ENCODE results near the gene GRB10. TPM values are rescaled to one million over a fixed set of nuclear protein-coding genes. Genes with fewer than 3 reads are reported as not detected.

Gene GRB10
- polyA plus RNA-seq, 2 of the 4 experiments (the other 2 are of a cell fraction): 23.2 to 37.0 TPM

DNA sequence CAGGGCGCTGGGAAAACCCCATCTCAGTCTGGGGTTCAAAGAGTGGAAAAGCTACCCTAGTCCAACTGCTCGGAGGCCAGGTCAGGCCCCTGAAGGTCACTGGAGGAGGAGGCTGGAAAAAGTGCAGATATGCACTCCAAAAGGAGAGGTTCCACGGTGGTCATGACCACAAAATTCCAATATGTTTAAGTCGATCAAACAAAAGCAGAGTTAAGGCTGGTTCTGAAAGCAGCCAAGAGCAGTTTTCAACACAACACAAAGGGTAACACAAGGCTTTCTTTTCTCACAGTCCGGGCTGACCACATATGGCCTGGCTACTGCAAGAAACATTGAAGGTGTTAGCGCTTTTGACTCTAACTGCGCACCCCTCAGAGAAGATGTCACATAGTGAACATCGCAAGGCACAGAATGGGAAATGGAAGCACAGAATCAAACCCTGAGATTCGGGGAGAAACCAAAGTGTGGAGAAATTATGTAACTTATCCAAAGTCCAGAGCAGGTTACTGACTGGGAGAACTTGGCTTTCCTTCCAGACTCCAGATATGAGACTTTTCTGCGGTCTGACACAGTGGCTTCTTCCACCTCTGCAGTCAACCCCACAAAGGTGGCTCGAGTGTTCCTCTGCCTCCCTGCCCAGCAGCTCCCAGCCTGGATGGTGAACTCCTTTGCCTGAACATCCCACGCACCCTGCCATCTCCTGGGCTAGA is 1.3 kb upstream of the GRB10 start (continued):
- TF ChIP-seq, protein P1, sequence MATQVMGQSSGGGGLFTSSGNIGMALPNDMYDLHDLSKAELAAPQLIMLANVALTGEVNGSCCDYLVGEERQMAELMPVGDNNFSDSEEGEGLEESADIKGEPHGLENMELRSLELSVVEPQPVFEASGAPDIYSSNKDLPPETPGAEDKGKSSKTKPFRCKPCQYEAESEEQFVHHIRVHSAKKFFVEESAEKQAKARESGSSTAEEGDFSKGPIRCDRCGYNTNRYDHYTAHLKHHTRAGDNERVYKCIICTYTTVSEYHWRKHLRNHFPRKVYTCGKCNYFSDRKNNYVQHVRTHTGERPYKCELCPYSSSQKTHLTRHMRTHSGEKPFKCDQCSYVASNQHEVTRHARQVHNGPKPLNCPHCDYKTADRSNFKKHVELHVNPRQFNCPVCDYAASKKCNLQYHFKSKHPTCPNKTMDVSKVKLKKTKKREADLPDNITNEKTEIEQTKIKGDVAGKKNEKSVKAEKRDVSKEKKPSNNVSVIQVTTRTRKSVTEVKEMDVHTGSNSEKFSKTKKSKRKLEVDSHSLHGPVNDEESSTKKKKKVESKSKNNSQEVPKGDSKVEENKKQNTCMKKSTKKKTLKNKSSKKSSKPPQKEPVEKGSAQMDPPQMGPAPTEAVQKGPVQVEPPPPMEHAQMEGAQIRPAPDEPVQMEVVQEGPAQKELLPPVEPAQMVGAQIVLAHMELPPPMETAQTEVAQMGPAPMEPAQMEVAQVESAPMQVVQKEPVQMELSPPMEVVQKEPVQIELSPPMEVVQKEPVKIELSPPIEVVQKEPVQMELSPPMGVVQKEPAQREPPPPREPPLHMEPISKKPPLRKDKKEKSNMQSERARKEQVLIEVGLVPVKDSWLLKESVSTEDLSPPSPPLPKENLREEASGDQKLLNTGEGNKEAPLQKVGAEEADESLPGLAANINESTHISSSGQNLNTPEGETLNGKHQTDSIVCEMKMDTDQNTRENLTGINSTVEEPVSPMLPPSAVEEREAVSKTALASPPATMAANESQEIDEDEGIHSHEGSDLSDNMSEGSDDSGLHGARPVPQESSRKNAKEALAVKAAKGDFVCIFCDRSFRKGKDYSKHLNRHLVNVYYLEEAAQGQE (IDR thresholded peaks at IDR 0.05): no peak
- no peak for TF ChIP-seq EHF (CRISPR knock-in tag; IDR thresholded peaks at IDR 0.05)
- TF ChIP-seq, protein P2, sequence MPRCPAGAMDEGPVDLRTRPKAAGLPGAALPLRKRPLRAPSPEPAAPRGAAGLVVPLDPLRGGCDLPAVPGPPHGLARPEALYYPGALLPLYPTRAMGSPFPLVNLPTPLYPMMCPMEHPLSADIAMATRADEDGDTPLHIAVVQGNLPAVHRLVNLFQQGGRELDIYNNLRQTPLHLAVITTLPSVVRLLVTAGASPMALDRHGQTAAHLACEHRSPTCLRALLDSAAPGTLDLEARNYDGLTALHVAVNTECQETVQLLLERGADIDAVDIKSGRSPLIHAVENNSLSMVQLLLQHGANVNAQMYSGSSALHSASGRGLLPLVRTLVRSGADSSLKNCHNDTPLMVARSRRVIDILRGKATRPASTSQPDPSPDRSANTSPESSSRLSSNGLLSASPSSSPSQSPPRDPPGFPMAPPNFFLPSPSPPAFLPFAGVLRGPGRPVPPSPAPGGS (IDR thresholded peaks at IDR 0.05): no peak

DNA sequence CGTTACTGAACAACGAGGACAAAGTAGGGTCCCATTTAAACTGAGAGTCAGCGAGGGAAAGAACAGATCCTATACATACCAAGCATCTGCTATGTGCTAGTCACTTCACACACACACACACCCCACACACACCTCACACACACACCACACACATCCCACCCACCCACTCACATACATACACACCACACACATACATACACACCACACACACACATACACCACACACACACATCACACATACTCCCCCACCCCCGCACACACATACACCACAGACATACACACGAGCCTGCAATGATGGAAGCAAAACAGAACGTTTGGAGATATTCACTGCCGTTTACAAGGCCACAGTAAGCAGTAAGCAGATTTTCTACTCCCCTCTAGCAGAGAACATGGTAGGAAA is 607 bp upstream of the GRB10 start:
- ChIA-PET POLR2A (no interaction called here), CTCF (interaction anchor here (2.7 kb wide), 1 partner anchor 358 kb away, joined by 12 read pairs; no protein-coding TSS in a partner anchor)
- peaks cover 3% of the 10 kb centered on the region; the same call in 1 of the 3 replicates for H3K9me3 ChIP-seq
- H3K27ac ChIP-seq: no peak overlapping the region
- no peak; a peak in 2 of 6 replicates for ATAC-seq
- TF ChIP-seq EP300 (IDR thresholded peaks at IDR 0.05) (no peak), RFX5 (IDR thresholded peaks at IDR 0.05) (no peak), SREBF2 (IDR thresholded peaks at IDR 0.05) (no peak), TFCP2L1 (CRISPR knock-in tag; IDR thresholded peaks at IDR 0.05) (no peak), KDM5A (IDR thresholded peaks at IDR 0.05) (no peak), ZC3H11A (IDR thresholded peaks at IDR 0.05) (no peak), NFE2L2 (conservative IDR thresholded peaks at IDR 0.05; ENCODE audit: low read length) (no peak), MAZ (IDR thresholded peaks at IDR 0.05; ENCODE audit: borderline replicate concordance, low read depth, low read length) (no peak), CHD2 (IDR thresholded peaks at IDR 0.05; ENCODE audit: low read length, partially characterized antibody) (no peak), RAD21 (conservative IDR thresholded peaks at IDR 0.05 in 1 of 2, IDR thresholded peaks at IDR 0.05 in 1 of 2) (no peak), HDAC2 (IDR thresholded peaks at IDR 0.05) (no peak), JUNB (IDR thresholded peaks at IDR 0.05) (no peak), MAFK (IDR thresholded peaks at IDR 0.05; ENCODE audit: partially characterized antibody) (no peak)
- TF ChIP-seq, protein P3, sequence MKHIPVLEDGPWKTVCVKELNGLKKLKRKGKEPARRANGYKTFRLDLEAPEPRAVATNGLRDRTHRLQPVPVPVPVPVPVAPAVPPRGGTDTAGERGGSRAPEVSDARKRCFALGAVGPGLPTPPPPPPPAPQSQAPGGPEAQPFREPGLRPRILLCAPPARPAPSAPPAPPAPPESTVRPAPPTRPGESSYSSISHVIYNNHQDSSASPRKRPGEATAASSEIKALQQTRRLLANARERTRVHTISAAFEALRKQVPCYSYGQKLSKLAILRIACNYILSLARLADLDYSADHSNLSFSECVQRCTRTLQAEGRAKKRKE (CRISPR knock-in tag; IDR thresholded peaks at IDR 0.05; ENCODE audit: low read depth): no peak
- TF ChIP-seq, protein P4, sequence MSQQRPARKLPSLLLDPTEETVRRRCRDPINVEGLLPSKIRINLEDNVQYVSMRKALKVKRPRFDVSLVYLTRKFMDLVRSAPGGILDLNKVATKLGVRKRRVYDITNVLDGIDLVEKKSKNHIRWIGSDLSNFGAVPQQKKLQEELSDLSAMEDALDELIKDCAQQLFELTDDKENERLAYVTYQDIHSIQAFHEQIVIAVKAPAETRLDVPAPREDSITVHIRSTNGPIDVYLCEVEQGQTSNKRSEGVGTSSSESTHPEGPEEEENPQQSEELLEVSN (IDR thresholded peaks at IDR 0.05; ENCODE audit: borderline replicate concordance, low read depth): no peak
- TF ChIP-seq, protein P5, sequence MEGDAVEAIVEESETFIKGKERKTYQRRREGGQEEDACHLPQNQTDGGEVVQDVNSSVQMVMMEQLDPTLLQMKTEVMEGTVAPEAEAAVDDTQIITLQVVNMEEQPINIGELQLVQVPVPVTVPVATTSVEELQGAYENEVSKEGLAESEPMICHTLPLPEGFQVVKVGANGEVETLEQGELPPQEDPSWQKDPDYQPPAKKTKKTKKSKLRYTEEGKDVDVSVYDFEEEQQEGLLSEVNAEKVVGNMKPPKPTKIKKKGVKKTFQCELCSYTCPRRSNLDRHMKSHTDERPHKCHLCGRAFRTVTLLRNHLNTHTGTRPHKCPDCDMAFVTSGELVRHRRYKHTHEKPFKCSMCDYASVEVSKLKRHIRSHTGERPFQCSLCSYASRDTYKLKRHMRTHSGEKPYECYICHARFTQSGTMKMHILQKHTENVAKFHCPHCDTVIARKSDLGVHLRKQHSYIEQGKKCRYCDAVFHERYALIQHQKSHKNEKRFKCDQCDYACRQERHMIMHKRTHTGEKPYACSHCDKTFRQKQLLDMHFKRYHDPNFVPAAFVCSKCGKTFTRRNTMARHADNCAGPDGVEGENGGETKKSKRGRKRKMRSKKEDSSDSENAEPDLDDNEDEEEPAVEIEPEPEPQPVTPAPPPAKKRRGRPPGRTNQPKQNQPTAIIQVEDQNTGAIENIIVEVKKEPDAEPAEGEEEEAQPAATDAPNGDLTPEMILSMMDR (IDR thresholded peaks at IDR 0.05): no peak
- TF ChIP-seq, protein P6, sequence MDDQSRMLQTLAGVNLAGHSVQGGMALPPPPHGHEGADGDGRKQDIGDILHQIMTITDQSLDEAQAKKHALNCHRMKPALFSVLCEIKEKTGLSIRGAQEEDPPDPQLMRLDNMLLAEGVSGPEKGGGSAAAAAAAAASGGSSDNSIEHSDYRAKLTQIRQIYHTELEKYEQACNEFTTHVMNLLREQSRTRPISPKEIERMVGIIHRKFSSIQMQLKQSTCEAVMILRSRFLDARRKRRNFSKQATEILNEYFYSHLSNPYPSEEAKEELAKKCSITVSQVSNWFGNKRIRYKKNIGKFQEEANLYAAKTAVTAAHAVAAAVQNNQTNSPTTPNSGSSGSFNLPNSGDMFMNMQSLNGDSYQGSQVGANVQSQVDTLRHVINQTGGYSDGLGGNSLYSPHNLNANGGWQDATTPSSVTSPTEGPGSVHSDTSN (IDR thresholded peaks at IDR 0.05): no peak
- 76% methylated on average over 7 of the region's 7 CpGs for WGBS (ENCODE audit: missing lambda C conversion rate)
- H3K4me2 ChIP-seq: no peak overlapping the region; the same call in 2 of the 3 replicates
- no peak for FAIRE-seq
- no peak overlapping the region for H3K4me3 ChIP-seq
- no peak for DNase-seq (ENCODE audit: low read depth in 1 of 2, low spot score in 1 of 2)
- peaks cover 24% of the 10 kb centered on the region for H3K4me1 ChIP-seq

All from A549 (cell line).